ENCODE measurements around the gene GNA15. TPM values are rescaled to one million over a fixed set of nuclear protein-coding genes. Genes with fewer than 3 reads are reported as not detected.

The GNA15 gene
- total and polyA plus RNA-seq, 8 donors, result 0.19 to 3.0 (median 1.3) TPM

- no peak for FAIRE-seq
- Histone ChIP-seq H3K4me1 (no peaks in the 10 kb centered on the region), H3K36me3 (peaks cover 0 to 20% (median 0%) of the 10 kb centered on the region in 3 donors), H3K27ac (no peak overlapping the region), H3K9me3 (no peaks in the 10 kb centered on the region), H3K4me3 (no peak overlapping the region), H3K27me3 (no peaks in the 10 kb centered on the region)
- DNase-seq, result peak in 2 of 6 donors; percentile 56 to 67
- ATAC-seq, result no peak
- WGBS, 2 donors, result 95% methylated on average over 38 of the region's 38 CpGs
- intact Hi-C loops (cut with DNase I), result no loop called here
- TF ChIP-seq CTCF (IDR thresholded peaks at IDR 0.05), result no peak
Observed at GRCh38 chr19:3120611-3121276, 15.1 kb upstream of the GNA15 start.

DNA sequence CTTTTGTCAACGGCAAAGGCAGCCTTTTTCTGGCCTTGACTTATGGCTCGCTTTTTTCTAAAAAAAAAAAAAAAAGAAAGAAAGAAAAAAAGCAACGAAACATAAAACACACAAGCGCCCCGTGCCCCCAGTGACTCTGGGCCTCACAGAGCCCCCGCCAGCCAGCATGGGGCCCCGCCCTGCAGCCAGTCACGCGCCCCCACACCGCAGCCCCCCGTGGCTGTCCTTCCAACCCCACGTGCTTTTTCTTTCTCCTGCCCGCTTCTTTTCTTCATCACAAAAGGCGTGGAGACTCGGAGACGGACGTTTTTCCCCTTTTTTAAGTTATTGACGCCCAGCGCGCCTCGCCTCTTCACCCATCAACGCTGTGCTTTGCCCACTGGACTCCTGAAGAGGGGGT is 14.4 kb upstream of the GNA15 start:
- Histone ChIP-seq H3K36me3 (peaks cover 0 to 15% (median 0%) of the 10 kb centered on the region in 3 donors), H3K4me1 (no peaks in the 10 kb centered on the region), H3K4me3 (no peak overlapping the region), H3K27ac (no peak overlapping the region), H3K27me3 (no peaks in the 10 kb centered on the region), H3K9me3 (no peaks in the 10 kb centered on the region)
- TF ChIP-seq CTCF (IDR thresholded peaks at IDR 0.05), result no peak
- 91 to 92% methylated on average over 22 of the region's 22 CpGs for WGBS, 2 donors
- no peak for DNase-seq
- no peak for ATAC-seq
- no peak for FAIRE-seq
- intact Hi-C loops (cut with DNase I), result no loop called here

DNA sequence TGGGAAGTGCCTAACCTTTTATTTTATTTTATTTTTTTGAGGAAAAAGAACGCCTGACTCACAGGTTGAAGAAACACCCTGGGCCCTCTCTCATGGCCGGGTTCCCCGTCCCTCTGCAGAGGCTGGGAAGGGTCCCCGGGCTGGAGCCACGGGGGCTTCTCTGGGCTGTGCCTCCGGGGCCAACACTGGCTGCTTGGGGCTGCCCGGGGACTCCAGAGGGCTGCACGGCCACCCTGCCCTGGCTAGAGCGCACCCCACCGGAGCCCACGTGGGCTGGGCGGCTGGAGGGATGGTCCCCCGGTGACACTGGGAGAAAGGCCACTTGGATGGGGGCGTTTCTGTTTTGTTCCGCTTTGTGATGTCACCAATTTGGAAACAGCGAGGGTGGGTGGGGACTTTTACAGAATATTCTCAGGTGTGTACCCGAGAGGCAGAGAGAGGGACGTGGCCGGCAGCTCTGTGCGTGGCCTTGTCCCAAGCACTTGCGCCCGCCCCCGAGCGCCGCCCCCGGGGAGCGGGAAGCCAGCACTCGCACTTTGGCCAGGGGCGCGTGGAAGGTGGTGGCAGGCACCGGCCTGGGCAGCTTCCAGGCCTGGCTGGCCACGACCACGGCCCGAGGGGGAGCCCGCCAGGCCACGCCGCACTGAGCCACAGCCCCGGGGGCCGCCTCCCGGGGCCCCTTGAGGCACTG is 13.9 kb upstream of the GNA15 start:
- DNase-seq (peak in 3 of 6 donors; percentile 14 to 46 (median 15)), ATAC-seq (no peak), FAIRE-seq (no peak)
- Histone ChIP-seq H3K27ac (no peak overlapping the region), H3K36me3 (peaks cover 0 to 15% (median 0%) of the 10 kb centered on the region in 3 donors), H3K4me3 (no peak overlapping the region), H3K4me1 (no peaks in the 10 kb centered on the region), H3K27me3 (no peaks in the 10 kb centered on the region), H3K9me3 (no peaks in the 10 kb centered on the region)
- no peak for TF ChIP-seq CTCF (IDR thresholded peaks at IDR 0.05)
- 91 to 92% methylated on average over 37 to 40 of the region's 40 CpGs for WGBS, 2 donors
- intact Hi-C loops (cut with DNase I), result no loop called here

- TF ChIP-seq CTCF (IDR thresholded peaks at IDR 0.05), result no peak
- no peak for ATAC-seq
- intact Hi-C loops (cut with DNase I), result no loop called here
- Histone ChIP-seq H3K27ac (no peak overlapping the region), H3K4me3 (no peak overlapping the region), H3K27me3 (no peaks in the 10 kb centered on the region), H3K36me3 (peaks cover 0 to 15% (median 0%) of the 10 kb centered on the region in 3 donors), H3K9me3 (no peaks in the 10 kb centered on the region), H3K4me1 (no peaks in the 10 kb centered on the region)
- 93 to 95% methylated on average over 22 of the region's 22 CpGs for WGBS, 2 donors
- no peak for FAIRE-seq
- DNase-seq, result peak in 3 of 6 donors; percentile 26 to 55 (median 48)
Observed at GRCh38 chr19:3122512-3122870, 13.3 kb upstream of the GNA15 start.

Measured in pancreas (tissue), 10 donors.